ENCODE data around the gene LRIG2.

Gene LRIG2

GRCh38 chr1:113103977-113104376 is 31.0 kb downstream of the LRIG2 start:
- H3K4me3 ChIP-seq (ENCODE audit: control insufficient read depth, low read depth, low read length) = no peak overlapping the region
- no peak for DNase-seq (ENCODE audit: low read depth)
- TF ChIP-seq CTCF (conservative IDR thresholded peaks at IDR 0.05; ENCODE audit: control insufficient read depth, insufficient read depth, low read depth, low read length) = no peak

- DNase-seq (ENCODE audit: low read depth) = no peak
- no peak for TF ChIP-seq CTCF (conservative IDR thresholded peaks at IDR 0.05; ENCODE audit: control insufficient read depth, insufficient read depth, low read depth, low read length)
- no peak overlapping the region for H3K4me3 ChIP-seq (ENCODE audit: control insufficient read depth, low read depth, low read length)
Measured at GRCh38 chr1:113106910-113107309, 33.9 kb downstream of the LRIG2 start.

GRCh38 chr1:113109908-113110554 is 37.0 kb downstream of the LRIG2 start:
- peak; percentile 98 for DNase-seq (ENCODE audit: low read depth)
- TF ChIP-seq CTCF (conservative IDR thresholded peaks at IDR 0.05; ENCODE audit: control insufficient read depth, insufficient read depth, low read depth, low read length) = peak; percentile 28
- H3K4me3 ChIP-seq (ENCODE audit: control insufficient read depth, low read depth, low read length) = no peak overlapping the region

- DNase-seq (ENCODE audit: low read depth) = peak; percentile 57
- no peak overlapping the region for H3K4me3 ChIP-seq (ENCODE audit: control insufficient read depth, low read depth, low read length)
- TF ChIP-seq CTCF (conservative IDR thresholded peaks at IDR 0.05; ENCODE audit: control insufficient read depth, insufficient read depth, low read depth, low read length) = no peak
Measured at GRCh38 chr1:113118266-113118665, 45.3 kb downstream of the LRIG2 start.

GRCh38 chr1:113123737-113124136 is 50.7 kb downstream of the LRIG2 start:
- no peak for TF ChIP-seq CTCF (conservative IDR thresholded peaks at IDR 0.05; ENCODE audit: control insufficient read depth, insufficient read depth, low read depth, low read length)

GRCh38 chr1:113124366-113124765 is 51.4 kb downstream of the LRIG2 start:
- no peak for DNase-seq (ENCODE audit: low read depth)
- TF ChIP-seq CTCF (conservative IDR thresholded peaks at IDR 0.05; ENCODE audit: control insufficient read depth, insufficient read depth, low read depth, low read length) = no peak
- no peak overlapping the region for H3K4me3 ChIP-seq (ENCODE audit: control insufficient read depth, low read depth, low read length)

More at GRCh38 chr1:113123737-113124136, 50.7 kb downstream of the LRIG2 start:
- DNase-seq (ENCODE audit: low read depth) = peak; percentile 63
- H3K4me3 ChIP-seq (ENCODE audit: control insufficient read depth, low read depth, low read length) = no peak overlapping the region

GRCh38 chr1:113125517-113125916 is 52.5 kb downstream of the LRIG2 start:
- no peak for TF ChIP-seq CTCF (conservative IDR thresholded peaks at IDR 0.05; ENCODE audit: control insufficient read depth, insufficient read depth, low read depth, low read length)
- no peak overlapping the region for H3K4me3 ChIP-seq (ENCODE audit: control insufficient read depth, low read depth, low read length)
- no peak for DNase-seq (ENCODE audit: low read depth)

Measured in fibroblast of mammary gland (primary cell).